ENCODE data around the gene TMEM212. TPM values are rescaled to one million over a fixed set of nuclear protein-coding genes. Genes with fewer than 3 reads are reported as not detected.

Gene TMEM212
- total and polyA plus RNA-seq, 2 donors (not counting 3 experiments of a cell fraction or from before 2014, with no cell fraction given) = not detected

- no peak for FAIRE-seq
- dilution Hi-C loops (cut with MboI; ENCODE audit: extremely low pct_ligation_motif_present, low sequenced_read_pairs) = no loop called here
Observed at GRCh38 chr3:171849617-171850319, 6.6 kb downstream of the TMEM212 start.

More at GRCh38 chr3:171849617-171850319, 6.6 kb downstream of the TMEM212 start:
- intact Hi-C loops (cut with micrococcal nuclease) = no loop called here
- no peak overlapping the region for H3K9ac ChIP-seq (replicated peaks; ENCODE audit: extremely low read depth, insufficient read depth, low read length)
- no peaks in the 10 kb centered on the region for H3K79me2 ChIP-seq (ENCODE audit: control insufficient read depth, insufficient read depth, low read length)
- no peaks in the 10 kb centered on the region for H3K27me3 ChIP-seq (ENCODE audit: control insufficient read depth in 2 of 2, insufficient read depth in 2 of 2, low read length in 2 of 2)
- ChIA-PET POLR2A (no interaction called here), CTCF (interaction anchor here (0.9 to 2.6 kb wide), 4 partner anchors 8 to 15 kb away, joined by 3 to 12 read pairs (median 8); no protein-coding TSS in a partner anchor)
- H4K20me1 ChIP-seq (replicated peaks; ENCODE audit: control insufficient read depth, extremely low read depth, insufficient read depth, low read length) = no peaks in the 10 kb centered on the region
- no peak overlapping the region for H3K4me2 ChIP-seq (ENCODE audit: insufficient read depth, low read length)
- no peak overlapping the region for H3K4me3 ChIP-seq (replicated peaks in 1 of 3; ENCODE audit: insufficient read depth in 1 of 3, low read depth in 1 of 3, low read length in 3 of 3)
- no TSS peak for BruUV-seq (replicated peaks)
- H3K27ac ChIP-seq (ENCODE audit: insufficient read depth, low read depth, low read length) = no peak overlapping the region
- H3K9me1 ChIP-seq (replicated peaks; ENCODE audit: control insufficient read depth, extremely low read depth, insufficient read depth, low read length) = no peaks in the 10 kb centered on the region
- no peaks in the 10 kb centered on the region for H3K9me3 ChIP-seq (replicated peaks; ENCODE audit: control insufficient read depth, insufficient read depth, low read length)
- DNase-seq (ENCODE audit: low read depth, low spot score) = no peak
- TF ChIP-seq POLR2A (IDR thresholded peaks at IDR 0.05; ENCODE audit: low read depth, low read length) = no peak
- TF ChIP-seq EZH2 (IDR thresholded peaks at IDR 0.05; ENCODE audit: borderline replicate concordance, low read depth, low read length, severe bottlenecking) = no peak
- no peak for TF ChIP-seq JUN (IDR thresholded peaks at IDR 0.05; ENCODE audit: borderline replicate concordance, insufficient read depth, insufficient read length, low read depth)
- no peak for TF ChIP-seq FOS (IDR thresholded peaks at IDR 0.05; ENCODE audit: borderline replicate concordance, insufficient read depth, low read length)
- no peak for TF ChIP-seq POLR2AphosphoS5 (IDR thresholded peaks at IDR 0.05; ENCODE audit: insufficient read depth, low read depth, low read length)
- no peak for TF ChIP-seq MAX (IDR thresholded peaks at IDR 0.05; ENCODE audit: insufficient read depth, insufficient read length)
- TF ChIP-seq MYC (IDR thresholded peaks at IDR 0.05; ENCODE audit: low read depth, low read length) = no peak
- TF ChIP-seq GATA2 (IDR thresholded peaks at IDR 0.05; ENCODE audit: insufficient read depth, insufficient read length, low read depth, low read length) = no peak
- TF ChIP-seq CTCF (IDR thresholded peaks at IDR 0.05; ENCODE audit: extremely low read depth in 1 of 2, insufficient read depth in 1 of 2, low read depth in 1 of 2, low read length in 2 of 2) = no peak
- peaks cover 30% of the 10 kb centered on the region for H3K4me1 ChIP-seq (ENCODE audit: control insufficient read depth, extremely low read depth, insufficient read depth, low read length)
- no peaks in the 10 kb centered on the region for H3K36me3 ChIP-seq (ENCODE audit: control insufficient read depth in 2 of 2, extremely low read depth in 1 of 2, insufficient read depth in 2 of 2, low read length in 2 of 2)
- H2AFZ ChIP-seq (ENCODE audit: low read depth, low read length) = no peak overlapping the region

All from endothelial cell of umbilical vein (primary cell).